HG03039 (cell line): ENCODE results near the gene ERGIC1.
"Not testable (repeated sequence)": the region's sequence is repeated elsewhere in the genome, so short reads cannot be mapped to it uniquely, and the experiment has no call there.

Source experiments
- ATAC-seq: cut with Tn5 transposase; IDR thresholded peaks from one replicate; pipeline ENCODE4 v1.9.1; 2021; ENCODE audit warnings: mild to moderate bottlenecking, moderate library complexity; ENCODE audit not compliant: unreplicated experiment

The ERGIC1 gene

GRCh38 chr5:172860520-172861443 lies 26.7 kb downstream of the ERGIC1 start:
- ATAC-seq, result no peak

- ATAC-seq, result no peak
Measured at GRCh38 chr5:172861461-172861860, 27.4 kb downstream of the ERGIC1 start.

DNA sequence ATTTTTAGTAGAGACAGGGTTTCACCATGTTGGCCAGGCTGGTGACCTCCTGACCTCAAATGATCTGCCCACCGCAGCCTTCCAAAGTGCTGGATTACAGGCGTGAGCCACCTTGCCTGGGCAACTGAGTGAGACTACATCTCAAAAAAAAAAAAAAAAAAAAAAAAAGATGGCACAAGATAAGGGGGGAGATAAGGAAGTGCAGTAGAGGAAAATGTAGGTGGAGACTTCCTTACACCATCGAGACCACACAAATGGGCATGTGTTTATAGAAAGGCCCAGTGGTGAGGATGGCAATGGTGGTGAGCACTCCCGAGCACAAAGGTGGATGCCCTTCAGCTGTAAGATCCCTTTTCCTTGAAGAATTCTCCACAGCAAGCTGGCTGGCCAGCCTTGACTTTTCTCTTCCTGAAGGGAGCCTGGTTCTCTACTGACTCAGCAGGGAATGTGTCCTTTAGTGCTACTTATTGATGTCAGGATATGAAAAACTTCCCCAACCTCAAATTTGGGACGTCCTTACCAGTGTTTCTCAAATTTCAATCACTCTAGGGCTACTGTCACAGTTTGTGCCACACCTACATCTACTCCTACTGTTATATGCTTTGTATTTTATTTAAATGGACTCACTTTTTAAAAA lies 28.2 kb downstream of the ERGIC1 start:
- ATAC-seq, result no peak

DNA sequence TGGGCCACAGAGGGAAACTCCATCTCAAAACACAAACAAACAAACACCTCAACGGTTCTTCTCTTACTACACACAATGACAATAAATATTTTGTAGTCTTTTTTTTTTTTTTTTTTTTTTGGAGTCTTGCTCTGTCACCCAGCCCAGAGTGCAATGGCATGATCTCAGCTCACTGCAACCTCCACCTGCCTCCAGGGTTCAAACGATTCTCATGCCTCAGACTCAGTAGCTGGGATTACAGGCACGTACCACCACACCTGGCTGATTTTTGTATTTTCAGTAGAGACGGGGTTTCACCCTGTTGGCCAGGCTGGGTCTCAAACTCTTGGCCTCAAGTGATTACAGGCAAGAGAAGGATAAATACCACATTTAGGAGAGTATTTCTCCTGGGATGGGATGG lies 30.1 kb downstream of the ERGIC1 start:
- not testable (repeated sequence) for ATAC-seq

DNA sequence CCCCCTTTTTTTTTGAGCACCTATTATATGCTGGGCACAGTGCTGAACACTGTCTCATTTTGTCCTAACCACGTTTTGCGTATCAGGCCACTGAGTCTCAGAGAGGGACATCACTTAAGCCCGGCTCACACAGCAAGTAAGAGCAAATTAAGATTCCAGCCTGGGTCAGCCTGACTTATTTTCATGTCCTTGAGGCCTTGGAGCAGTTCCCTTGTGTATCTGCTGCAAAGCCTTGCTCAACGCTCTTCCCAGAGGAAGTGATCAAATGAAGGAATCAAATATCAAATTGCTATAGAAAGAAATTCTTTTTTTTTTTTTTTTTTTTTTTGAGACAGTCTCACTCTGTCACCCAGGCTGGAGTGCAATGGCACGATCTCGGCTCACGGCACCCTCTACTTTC lies 30.7 kb downstream of the ERGIC1 start:
- ATAC-seq, result no peak

DNA sequence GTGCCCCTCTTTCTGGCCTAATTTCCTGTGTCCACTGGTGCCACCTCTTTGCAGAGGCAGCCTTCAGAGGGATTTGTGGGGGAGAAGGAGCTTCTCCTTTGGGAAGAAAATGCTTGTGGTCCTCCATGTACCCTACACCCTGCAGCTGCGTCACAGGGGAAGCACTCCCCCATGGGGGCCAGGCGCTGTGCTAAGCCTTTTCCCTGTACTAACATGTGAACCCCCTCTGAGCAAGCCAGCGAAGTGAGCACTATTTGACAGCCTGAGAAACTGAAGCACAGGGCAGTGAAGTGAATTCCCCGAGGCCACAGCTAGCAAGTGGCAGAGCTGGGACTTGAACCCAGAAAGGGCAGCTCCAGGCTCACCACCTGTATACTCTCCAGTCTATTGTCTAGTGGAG lies 32.3 kb downstream of the ERGIC1 start:
- ATAC-seq, result no peak

GRCh38 chr5:172866802-172867748 lies 33.0 kb downstream of the ERGIC1 start:
- no peak for ATAC-seq

GRCh38 chr5:172867761-172868435 lies 33.8 kb downstream of the ERGIC1 start:
- no peak for ATAC-seq

- no peak for ATAC-seq
Measured at GRCh38 chr5:172868436-172868923, 34.4 kb downstream of the ERGIC1 start.

DNA sequence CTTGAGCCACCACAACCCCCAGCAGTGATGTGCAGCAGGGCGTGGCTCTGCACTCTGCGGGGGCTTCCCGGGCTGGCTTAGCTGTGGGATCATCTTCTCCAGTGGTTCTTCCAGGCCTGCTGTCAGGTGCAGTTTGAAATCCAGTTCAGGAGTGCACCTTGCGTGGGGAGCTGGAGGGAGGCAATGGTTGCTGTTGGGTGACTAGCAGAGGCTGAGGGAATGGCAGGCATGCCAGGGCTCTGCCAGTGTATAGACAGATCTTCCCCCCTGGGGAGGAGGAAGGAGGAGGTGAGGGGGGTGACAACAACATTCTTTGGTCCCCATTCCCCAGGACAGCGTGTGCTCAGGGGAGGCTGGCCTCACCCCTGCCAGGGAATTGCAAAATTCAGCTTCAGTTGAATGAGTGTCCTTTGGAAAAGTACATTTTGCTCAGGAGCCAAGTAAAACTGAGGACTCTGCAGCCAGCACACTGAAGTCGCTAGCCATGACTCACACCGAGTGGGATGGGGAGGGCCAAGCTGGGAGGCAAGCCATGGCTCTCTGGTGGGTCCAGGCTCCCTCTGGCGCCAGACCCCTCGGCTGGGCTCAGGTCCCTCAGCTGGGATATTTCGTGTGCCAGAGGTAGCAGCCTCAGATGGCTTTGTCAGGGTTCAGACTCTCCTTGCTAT lies 35.0 kb downstream of the ERGIC1 start:
- ATAC-seq, result no peak

- no peak for ATAC-seq
Measured at GRCh38 chr5:172869691-172870090, 35.6 kb downstream of the ERGIC1 start.

- ATAC-seq, result no peak
Measured at GRCh38 chr5:172870291-172870714, 36.3 kb downstream of the ERGIC1 start.

DNA sequence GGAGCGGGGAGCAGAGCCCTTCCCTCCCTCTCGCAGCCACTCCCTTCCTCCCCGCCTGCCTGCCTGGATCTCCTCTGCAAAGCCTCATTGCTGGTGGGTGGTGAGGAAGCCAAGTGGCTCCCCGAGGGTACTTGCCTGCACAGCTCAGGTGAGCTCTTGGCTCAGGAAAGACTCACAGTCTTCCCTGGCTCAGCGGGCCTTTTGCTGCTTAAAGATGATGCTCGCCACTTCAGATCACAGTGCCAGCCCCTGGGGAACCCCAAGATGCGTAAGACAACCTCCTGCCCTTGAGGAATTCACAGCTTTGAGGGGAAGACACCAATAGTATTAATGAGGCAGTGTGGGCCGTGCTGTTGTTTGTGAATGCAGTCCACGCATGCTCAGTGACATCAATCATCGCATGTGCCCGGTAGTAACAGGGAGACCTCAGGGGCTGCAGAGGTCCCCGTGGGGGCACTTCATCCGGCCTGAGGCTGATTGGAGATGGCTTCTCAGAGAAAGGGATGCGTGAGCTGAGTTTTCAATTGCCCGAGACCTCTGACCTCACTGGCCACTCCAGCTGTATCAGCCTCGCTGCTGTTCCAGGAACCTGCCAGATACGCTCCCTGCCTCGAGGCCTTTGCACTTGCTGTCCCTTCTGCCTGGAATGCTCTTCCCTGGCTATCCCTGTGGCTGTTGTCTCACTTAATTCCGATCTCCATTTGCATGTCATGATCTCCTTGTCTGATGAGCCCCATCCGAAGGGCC lies 36.8 kb downstream of the ERGIC1 start:
- no peak for ATAC-seq

DNA sequence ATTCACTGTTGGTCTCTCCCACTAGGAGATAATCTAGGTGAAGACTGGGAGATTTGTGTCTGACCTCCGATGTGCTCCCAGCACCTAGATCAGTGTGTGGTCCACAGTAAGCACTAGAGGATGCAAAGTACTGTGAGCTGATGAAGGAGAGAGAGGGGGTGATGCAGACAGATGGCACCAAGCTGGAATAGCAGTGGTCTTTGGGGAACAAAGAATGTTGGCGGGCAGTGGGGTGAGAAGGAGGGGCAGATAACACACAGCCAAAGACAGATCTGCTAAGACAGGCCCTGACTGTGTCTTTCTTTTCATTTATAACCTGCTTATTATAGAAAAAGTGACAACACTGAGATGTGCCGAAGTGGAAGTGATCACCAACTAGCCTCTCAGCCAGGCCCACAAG lies 37.5 kb downstream of the ERGIC1 start:
- no peak for ATAC-seq

GRCh38 chr5:172871982-172872381 lies 37.9 kb downstream of the ERGIC1 start:
- ATAC-seq, result no peak

DNA sequence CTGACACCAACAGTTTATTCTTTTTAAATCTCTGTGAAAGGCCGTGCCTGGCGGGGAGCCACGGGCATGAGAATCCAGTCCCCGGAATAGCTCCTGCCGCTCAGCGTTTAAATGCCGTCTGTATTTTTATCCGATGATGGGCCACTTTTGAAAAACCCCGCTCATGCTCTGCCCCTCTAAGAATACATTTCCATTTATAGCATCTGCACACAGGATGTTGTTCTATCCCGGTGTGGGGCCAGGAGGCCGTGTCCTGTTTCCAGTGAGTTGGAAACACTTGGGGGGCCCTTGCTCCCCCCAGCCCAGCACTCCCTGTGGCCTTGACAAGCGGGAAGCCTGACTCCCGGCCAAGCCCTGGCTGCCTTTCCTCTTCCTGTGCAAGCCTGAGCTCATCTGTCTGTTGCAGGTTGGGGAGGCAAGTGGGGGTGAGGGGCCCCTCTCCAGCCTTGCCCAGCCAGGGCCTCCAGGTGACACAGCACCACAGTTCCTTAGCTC lies 39.0 kb downstream of the ERGIC1 start:
- ATAC-seq, result no peak

DNA sequence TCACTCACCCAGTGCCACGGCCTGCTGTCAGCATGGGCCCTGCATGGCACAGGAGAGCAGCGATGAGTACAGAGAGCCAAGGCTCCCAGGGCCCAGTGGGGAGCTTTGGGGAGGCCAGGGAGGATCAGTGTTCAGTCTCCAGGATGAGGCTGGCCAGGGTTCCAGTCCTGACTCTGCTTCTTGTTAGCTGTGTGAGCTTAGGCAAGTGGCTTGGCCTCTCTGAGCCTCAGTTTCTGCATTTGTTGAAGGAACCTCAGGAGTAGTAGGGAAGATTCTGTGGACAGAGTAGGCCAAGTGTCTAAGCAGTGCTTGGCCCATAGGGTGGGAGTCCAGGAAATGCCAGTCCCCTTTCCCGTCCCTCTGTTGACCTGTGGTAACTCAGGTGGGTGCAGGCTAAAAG lies 39.5 kb downstream of the ERGIC1 start:
- no peak for ATAC-seq

- ATAC-seq, result no peak
Measured at GRCh38 chr5:172874647-172875504, 40.8 kb downstream of the ERGIC1 start.
